HK-2 (cell line): ENCODE data around the gene TOP1.

Source experiments
- DNase-seq: peaks from one replicate; pipeline ENCODE4 v3.0.0-alpha.2; 2018; ENCODE audit not compliant: unreplicated experiment

TOP1 gene

DNA sequence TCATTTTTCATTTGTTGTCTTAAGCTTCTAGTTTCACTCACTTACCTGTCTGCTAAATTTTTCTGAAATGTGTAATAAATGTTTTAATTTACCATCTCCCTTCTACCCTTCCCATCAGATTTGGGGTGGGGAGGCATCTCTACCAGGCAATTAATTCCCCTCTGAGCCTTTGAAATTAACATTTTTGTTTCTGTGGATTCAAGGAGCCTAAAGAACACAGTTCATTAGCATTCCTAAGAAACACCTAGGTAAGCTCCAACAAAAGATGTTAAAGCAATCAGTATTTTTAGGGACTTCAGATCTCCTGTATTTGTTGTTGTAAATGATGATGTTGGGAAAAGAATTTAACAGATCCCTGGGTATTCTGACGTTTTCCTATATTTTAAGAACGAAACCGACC lies 6.6 kb downstream of the TOP1 start:
- no peak for DNase-seq

DNA sequence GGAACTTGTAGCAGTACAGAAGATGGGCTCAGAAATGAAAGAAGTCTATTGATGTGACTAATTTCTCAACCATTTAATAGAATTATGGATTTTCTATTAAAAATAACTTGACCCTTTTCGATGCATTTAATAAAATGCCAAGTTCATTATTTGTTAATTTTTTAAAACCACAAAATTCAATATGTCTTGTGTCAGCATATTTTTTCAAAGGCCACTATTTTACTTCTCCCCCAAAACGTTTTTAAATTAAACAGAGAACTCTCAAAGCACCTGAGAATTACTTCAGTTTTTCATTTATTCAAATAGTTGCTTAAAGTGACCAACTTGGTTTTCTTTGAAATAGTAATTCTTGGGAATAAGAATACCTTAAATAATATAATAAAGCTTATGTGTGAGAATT lies 8.6 kb downstream of the TOP1 start:
- no peak for DNase-seq

DNA sequence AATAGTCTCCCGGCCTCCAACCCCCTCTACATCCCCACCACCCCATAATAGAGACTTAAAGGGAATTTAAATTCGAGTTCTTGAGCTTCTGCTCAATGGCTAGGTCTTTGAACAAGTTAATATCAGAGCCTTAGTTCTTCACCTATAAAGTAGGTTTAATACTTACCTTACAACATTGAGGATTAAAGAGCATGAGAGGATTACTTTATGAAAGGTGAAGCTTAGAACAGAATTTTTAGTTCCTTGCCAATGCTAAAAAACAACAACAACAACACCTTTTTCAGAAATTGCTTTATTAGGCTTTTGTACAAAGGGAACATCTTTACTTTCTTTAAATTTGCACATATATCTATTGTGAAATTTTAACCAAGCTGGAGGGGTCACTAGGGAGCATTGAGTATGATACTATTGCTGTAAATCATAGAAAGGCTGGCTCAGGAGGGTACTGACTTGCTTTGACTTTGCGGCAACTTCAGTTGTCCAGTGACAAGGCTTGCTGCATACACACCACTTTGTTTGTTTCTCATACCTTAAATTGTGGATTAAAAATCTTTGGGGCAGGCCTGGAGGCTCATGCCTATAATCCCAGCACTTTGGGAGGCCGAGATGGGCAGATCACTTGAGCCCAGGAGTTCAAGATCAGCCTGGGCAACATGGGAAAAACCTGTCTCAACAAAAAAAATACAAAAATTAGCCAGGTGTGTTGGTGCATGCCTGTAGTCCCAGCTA lies 9.7 kb downstream of the TOP1 start:
- no peak for DNase-seq

DNA sequence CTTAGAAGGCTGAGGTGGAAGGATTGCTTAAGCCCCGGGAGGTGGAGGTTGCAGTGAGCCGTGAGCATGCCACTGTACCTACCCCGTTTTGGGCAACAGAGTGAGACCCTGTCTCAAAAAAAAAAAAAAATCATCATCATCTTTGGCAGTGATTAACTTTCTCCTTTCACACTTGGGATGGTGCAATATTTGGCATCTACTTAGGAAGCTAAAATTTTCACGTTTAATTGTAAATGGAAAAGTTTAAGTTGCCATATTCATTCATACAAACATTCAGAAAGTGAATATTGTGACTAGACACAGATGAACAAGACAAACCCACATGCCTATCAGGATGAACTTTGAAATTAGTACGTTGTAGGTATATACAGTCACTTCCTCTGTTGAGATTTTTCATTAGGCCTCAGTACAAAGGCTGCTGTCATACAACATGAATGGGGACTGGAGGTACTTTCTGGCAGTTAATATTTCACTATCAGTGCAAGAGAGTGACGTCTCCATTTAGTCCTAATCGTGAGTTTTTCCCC lies 10.3 kb downstream of the TOP1 start:
- DNase-seq: no peak

DNA sequence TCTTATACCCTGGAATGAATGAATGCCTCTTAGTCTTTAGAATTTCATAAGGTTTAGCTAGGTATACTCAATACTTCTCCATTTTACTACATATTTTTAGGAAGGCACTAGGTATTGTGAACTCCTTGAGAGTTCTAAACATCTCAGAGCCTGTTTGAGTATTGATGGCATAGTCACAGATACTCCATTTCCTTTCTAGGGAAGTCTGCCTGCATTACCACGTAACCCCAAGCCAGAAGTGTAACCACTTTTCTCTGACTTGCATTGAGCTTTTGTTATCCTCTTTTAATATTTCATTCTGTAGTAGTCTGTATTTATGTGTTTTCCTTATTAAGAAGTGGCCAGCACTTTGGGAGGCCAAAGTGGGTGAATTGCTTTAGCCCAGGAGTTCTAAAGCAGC lies 12.2 kb downstream of the TOP1 start:
- DNase-seq: no peak

DNA sequence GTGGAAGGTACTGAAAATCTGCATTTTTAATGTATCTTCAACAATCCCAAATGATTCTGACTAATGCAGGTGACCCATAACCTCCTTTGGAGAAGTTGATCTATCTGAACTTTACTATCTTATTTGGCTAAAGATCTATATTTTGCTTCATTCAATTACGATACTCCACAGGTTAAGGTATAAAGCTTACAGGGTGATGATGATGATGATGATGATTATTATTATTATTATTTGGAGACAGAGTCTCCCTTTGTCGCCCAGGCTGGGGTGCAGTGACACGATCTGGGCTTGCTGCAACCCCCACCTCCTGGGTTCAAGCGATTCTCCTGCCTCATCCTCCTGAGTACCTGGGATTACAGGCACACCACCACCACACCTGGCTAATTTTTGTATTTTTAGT lies 13.1 kb downstream of the TOP1 start:
- DNase-seq: no peak

DNA sequence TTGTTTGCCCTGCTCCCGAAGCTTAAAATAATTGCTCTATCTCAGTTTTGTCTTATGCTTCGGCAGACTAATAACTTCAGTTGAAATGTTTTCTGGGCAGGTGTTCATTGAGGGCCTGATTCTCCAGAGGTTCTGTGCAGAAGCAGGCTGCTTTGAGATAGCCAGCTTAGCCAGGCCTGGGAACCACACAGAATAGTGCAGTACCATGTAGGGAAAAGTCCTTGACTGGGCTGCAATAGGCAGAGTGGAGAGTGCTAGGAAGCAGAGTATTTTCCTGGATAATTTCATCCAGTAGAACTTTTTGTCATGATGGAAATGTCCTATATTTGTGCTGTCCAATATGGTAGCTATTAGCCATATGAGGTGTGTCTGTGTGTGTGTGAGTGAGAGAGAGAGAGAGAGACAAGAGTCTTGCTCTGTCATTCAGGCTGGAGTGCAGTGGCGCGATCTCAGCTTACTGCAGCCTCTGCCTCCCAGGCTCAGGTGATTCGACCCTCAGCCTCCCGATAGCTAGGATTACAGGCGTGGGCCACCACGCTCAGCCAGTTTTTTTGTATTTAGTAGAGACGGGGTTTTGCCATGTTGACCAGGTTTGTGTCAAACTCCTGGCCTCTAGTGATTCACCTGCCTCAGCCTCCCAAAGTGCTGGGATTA lies 15.9 kb downstream of the TOP1 start:
- no peak for DNase-seq

DNA sequence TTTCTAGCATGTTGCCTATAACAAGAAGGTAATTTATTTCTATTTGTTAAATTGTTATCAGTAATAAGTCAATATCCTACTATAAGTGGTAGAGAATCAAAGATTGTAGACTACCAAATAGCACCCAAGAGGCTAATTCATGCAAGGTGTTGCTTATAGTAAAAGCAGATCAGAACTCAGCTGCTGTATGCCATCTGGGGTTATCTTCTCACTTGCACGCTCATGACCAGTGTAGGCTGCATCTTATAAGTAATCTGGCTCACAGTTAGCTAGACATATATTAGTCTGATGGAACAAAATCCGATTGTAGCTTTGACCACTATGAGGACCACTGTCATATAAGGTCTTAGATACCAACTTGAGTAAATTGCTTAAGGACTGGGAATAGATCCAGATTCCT lies 17.0 kb downstream of the TOP1 start:
- no peak for DNase-seq

DNA sequence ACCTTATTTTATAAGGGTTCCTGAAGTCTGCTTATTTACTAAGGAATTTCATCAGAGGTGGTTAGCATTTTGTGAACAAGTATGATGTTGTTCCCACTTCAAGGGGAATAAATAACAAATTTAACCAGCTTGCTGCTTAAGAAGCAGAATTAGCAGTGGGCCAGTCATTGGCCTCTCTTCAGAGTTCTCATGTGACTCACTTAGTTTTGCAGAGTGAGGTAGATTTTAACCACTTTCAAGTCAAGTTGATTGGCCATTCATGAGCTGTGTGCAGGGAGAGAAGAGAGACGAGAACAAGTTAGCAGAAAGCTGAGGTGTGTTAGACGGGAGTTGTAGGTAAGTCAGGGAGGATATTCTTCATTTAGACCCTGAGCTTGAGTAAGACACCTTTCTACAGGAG lies 18.1 kb downstream of the TOP1 start:
- no peak for DNase-seq

DNA sequence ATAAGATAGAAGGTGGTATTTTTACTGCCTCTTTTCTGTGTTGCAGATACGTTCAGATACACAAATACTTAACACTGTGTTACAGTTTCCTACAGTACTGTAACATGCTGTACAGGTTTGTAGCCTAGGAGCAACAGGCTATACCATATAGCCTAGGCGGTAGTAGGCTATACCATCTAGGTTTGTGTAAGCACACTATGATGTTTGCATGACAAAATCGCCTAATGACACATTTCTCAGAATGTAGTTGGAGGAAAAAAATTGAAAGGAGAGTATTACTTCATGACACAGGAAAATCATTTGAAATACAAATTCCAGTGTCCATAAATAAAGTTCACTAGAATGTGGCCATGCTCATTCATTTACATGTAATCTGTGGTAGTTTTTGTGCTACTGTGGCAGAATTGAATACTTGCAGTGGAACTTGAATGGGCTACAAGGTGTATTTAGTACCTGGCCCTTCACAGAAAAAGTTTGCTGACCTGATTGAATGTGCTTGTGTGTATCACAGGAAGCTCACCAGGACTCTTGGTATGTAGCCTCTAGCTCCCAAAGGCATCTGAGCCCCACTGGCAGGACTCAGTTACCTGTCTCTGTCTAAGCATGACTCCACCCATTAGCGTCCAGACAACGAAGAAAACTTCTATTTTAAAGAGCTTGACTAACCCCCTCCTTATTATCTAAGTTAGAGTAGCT lies 18.8 kb downstream of the TOP1 start:
- DNase-seq: no peak

DNA sequence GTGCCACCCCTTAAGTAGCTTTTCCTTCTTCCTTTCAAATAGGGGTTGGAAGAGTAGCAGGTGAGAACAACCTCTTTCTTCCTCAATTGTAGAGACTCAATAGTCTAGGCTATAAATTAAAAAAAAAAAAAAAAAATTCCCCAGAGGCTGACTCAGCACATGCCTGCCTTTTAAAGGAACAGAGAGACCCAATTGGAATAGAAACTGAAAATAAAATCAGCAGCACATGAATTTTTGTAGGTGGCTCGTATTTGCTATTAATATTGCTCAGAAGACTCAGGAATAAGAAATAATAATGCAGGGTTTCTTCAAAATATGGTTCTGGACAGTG lies 19.3 kb downstream of the TOP1 start:
- no peak for DNase-seq

DNA sequence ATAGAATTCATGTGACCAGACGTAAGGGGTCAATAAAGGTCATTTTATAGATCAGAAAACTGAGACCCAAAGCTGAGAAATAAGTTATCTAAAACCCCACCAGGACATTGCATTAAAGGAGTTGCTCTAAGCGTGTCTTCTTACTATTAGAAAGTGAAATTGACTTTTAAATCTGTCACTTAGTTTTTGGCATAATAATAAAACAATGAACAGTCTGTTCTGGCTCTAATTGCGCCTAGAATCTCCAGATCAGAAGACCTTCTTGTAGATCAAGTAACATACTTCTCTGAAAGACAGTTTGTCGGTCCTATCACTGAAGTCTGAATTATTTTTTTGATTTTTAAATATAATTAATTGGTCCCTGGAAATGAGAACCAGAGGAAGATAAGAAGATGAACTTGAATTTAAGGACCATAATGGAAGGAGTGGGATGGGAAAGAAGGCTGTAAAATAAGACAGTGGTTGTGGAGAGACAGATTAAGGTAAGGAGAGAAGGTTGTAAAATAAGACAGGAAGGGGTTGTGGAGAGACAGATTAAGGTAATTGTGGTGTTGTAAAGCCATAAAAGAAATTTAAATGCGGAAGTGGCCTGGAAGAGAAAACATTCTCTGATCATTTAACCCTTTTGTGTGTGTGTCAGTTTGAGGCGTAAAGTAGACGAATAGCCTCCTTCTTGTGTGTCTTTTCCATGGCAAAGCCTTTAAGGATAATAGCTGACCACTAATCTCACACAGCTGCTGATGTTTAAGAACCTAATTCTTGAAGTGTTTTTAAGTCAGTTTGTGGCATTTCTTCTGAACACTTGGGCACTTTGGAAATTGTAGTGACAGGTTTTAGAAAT lies 20.1 kb downstream of the TOP1 start:
- no peak for DNase-seq

DNA sequence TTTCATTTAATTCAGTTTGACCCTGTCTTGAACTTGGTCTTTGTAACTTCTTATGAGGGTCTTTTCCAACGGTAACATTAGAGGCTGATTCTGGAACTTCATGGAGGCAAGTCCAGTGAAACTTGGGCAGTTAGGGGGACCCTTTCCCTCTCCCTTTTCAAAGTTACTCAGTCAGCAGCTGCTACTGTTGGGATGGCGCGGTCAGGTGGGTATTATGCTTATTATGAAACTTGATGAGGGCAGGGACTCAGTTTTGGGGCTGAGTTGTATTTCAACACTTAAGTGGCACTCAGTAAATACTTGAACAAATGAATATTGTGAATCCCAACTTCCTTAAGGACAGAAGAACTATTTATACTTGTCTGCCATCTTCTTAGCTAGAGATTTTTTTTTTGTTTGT lies 20.8 kb downstream of the TOP1 start:
- DNase-seq: no peak

DNA sequence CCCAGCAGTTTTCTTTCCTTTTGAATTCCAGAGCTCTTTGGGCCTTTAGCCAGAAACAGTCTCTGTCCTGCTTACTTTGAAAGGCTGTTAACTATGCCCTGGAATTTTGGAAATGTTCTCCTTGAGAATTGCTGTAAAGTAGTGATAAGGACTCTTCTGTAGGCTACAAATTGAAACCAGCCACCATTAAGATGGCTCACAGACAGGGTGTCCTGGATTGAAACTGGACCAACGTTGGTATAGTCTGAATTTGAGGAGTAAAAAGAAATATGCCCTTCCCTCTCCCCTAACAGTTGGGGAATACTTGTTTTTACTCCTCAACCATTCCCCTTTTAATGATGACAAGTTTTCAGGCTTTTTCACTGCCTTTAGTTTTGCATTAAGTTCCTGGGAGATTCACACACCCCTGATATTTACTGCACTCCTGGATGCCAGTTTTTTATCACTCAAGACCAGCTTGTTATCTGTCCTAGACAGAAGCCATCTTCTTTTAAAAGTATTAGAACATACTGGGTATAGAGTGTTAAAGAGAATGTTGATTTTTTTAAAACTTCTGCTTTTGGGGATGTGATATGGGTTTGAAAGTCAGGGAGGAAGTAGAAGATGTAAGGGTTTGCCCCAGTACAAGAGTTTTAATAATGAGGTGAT lies 21.9 kb downstream of the TOP1 start:
- no peak for DNase-seq

DNA sequence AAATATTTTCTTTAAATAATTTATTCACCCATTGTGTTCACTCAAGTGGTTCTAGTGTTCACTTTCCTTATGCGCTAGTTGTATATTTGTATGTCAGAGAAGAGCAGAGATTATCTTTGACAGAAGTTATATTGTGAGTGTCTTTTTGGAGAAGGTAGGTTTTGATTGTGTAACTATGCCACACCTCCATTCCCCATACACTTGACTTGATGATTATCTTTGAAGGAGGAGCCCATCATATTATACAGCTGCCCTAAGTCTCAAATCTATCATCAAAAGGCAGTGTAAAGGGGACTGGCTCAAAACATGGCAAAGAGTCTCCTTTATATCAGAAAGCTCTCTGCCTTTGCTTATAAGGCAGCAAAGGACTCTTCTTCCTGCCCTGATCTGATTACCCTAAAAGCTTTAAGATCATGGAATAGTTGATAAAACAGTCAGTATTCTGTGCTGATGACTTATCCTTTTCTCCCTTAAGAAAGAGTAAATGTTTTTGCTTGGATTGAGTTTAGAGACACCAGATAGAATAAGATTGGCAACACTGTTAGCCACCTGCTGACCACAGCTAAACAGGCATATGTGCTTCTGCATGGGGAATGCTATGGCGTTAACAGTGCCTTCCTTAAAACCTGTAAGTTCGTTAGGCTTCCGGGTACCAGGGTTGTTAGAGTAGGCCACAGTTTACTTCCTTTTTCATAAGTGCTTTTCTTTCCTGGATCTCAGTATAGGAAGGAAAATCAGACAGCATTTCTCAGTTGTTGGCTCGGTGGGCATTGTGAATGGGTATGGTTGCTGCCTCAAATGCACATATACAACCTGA lies 22.6 kb downstream of the TOP1 start:
- no peak for DNase-seq

DNA sequence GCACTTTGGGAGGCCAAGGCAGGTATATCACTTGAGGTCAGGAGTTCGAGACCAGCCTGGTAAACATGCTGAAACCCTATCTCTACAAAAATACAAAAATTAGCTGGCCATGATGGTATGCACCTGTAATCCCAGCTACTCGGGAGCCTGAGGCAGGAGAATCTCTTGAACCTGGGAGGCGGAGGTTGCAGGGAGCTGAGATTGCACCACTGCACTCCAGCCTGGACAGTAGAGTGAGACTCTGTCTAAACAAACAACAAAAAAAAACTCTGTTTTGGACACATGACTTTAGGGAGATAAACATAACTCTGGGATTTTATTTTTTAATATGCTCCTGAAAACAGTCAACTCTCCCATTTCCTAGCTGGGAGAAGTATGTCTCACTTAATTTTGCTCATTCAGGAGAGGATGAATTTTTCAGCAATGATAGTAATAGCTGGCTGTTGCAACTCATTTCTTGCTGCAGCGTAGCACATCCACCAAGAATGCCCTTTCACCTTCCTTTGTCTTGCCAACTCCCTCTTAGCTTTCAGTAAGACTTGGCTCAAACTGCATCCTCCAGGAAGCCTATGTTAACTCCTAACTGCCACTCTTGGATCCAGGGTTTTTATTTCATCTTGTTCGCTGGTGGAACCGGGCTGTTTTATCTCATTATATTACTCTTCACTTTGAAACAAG lies 24.3 kb downstream of the TOP1 start:
- DNase-seq: no peak

DNA sequence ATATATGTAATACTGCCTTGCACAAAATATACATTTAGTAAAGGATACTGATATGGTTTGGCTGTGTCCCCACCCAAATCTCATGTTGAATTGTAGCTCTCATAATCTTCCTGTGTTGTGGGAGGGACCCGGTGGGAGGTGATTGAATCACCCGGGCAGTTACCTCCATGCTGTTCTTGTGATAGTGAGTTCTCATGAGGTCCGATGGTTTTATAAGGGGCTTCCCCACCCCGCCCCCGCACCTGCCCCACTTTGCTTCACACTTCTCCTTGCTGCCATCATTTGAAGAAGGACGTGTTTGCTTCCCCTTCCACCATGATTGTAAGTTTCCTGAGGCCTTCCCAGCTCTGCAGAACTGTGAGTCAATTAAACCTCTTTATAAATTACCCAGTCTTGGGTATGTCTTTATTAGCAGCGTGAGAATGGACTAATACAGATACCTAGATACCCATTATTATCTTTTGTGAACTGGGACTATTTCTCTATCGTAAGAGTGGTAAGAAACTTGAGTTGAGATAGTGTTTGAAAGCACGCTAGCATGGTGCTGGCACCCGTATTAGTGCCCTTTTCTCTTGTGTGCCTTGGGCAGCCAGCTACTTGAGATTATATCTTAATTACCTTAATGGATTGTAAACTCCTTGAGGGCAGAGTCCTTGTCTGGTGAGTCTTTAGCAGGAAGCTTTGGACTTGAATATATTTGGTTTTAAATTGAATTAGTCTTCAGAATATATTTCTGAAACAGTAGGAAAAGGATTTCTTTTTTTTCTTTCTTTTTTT lies 25.6 kb downstream of the TOP1 start:
- DNase-seq: no peak

DNA sequence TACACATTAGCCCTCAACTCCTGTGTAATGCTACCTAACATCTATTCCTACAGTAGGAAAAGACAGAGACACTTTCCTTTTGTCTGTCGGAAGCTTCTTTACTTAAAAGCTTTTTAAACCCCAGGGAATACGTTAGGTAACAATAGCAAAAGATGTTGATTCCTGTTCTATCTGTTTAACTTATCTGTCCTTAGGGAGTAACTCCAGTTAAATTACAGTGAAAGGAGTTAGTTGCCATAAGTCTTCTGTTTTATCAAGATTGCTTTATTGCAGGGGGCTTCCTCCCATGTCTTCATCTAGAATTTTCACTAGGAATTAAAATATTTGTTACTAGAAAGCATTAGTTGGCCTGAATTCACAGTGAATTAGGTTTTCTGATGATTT lies 26.2 kb downstream of the TOP1 start:
- DNase-seq: no peak

DNA sequence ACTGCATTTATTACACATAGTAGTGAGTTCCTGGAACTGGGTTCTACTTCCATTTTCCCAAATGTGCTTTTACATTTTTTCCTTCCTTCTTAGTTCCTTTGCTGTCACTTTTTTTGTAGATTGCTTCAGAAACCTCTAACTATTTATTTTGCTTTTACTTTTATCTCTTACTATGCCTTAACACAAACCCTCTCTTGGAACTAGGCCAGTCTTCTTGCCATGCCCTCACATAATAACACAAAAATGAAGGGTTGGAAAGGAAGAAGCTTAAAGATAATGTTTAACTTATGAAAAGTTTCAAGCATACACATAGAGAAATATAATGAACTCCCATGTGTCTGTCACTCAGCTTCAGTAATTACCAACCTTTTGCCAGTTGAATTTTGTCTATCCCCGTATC lies 27.1 kb downstream of the TOP1 start:
- no peak for DNase-seq
